ENCODE results near the gene NR1D1. TPM values are rescaled to one million over a fixed set of nuclear protein-coding genes. Genes with fewer than 3 reads are reported as not detected.
A peak's percentile ranks its signal among the peaks of the same experiment; 100 is the strongest.

NR1D1 gene
- total RNA-seq, 2 experiments from 2014 or later = 3.3 to 4.8 TPM

DNA sequence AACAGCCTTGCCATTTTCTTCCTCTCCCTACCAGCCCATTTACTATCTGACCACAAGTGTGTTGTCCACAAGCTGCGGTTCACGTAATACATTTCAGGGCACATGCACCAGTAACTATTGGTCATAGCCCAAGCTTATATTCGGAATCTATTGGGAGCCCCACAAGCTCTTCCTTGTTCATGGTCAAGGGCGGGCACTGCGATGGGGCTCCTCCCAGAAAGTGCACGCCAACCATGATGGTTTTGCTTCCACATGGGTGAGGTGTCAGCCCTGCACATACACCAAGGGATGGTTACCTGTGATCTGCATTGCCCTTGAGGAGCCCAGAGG, 25.6 kb downstream of the NR1D1 start:
- Mint-ChIP-seq H3K4me3 (no peak overlapping the region), H3K9me3 (ENCODE audit: low read depth) (no peaks in the 10 kb centered on the region), H3K4me1 (peaks cover 15% of the 10 kb centered on the region), H3K27ac (no peak overlapping the region), H3K36me3 (no peaks in the 10 kb centered on the region), H3K27me3 (no peaks in the 10 kb centered on the region)
- DNase-seq = no peak
- ATAC-seq = no peak
- CTCF ChIA-PET = interaction anchor here (0.8 to 5.5 kb wide), 29 partner anchors 10 to 232 kb away, joined by 3 to 85 read pairs (median 8); partner anchors contain the start of genes CSF3, MED24, MSL1 and NR1D1

DNA sequence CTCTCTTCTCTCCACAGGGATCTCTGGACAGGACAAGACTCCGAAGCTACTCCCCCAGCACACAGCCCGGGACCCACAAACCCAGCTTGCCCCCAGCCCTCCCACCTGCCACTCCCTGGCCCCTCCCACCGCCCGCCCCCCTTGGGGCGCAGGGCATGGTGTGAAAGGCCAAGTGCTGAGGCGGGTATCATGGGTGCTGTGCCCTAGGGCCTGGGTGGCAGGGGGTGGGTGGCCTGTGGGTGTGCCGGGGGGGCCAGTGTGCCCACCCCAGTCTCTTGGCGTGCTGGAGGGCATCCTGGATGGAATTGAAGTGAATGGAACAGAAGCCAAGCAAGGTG, 26.2 kb downstream of the NR1D1 start:
- no peak overlapping the region for H3K27ac Mint-ChIP-seq
- CTCF ChIA-PET = interaction anchor here (1.0 to 5.5 kb wide), 12 partner anchors 9 to 233 kb away, joined by 3 to 85 read pairs (median 16); partner anchors contain the start of genes CSF3, MED24, MSL1 and NR1D1
- ATAC-seq (no peak), DNase-seq (no peak)
- H3K27me3 Mint-ChIP-seq = no peaks in the 10 kb centered on the region
- H3K4me1 Mint-ChIP-seq = peaks cover 22% of the 10 kb centered on the region
- H3K9me3 Mint-ChIP-seq (ENCODE audit: low read depth) = no peaks in the 10 kb centered on the region
- H3K36me3 Mint-ChIP-seq = no peaks in the 10 kb centered on the region
- no peak overlapping the region for H3K4me3 Mint-ChIP-seq

DNA sequence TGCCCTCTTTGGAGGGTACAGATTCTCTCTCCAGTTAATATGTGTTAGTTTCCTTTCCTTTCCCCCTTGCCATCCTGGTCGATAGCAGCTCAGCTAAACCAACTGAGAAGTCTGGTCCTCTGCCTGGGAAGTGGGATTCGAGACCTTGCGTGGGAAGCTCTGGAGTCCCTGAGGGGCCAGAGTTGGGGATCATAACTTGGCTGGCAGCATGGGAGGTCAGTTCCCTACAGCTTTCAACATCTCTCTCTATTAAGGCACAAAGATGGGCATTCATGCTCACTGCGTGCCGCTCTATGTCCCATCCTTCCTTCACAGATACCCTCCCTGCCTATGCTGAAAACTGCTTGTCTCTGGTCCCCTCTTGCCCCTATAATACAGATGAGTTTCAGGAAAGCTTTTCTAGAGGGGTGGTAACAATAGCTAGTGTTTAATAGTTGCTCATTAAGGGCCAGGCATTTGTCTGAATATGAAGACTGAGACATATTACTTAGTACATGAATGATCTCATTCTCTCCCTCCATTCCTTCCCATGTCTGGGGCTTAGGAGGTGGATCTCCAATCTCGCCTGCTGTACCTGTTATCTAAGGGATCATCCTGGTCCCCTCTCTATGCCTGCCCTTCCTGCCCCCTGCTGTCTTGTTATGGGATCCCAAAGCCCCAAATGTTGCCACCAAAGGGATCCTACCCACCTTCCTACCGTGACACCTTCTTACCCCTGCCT, 26.8 kb downstream of the NR1D1 start:
- Mint-ChIP-seq H3K36me3 (no peaks in the 10 kb centered on the region), H3K4me3 (no peak overlapping the region), H3K27me3 (no peaks in the 10 kb centered on the region), H3K27ac (no peak overlapping the region), H3K4me1 (peaks cover 28% of the 10 kb centered on the region), H3K9me3 (ENCODE audit: low read depth) (no peaks in the 10 kb centered on the region)
- no peak for ATAC-seq
- CTCF ChIA-PET = interaction anchor here (0.8 to 5.5 kb wide), 11 partner anchors 9 to 95 kb away, joined by 3 to 85 read pairs (median 13); partner anchors contain the start of genes CSF3, MED24, MSL1 and THRA
- DNase-seq = no peak

DNA sequence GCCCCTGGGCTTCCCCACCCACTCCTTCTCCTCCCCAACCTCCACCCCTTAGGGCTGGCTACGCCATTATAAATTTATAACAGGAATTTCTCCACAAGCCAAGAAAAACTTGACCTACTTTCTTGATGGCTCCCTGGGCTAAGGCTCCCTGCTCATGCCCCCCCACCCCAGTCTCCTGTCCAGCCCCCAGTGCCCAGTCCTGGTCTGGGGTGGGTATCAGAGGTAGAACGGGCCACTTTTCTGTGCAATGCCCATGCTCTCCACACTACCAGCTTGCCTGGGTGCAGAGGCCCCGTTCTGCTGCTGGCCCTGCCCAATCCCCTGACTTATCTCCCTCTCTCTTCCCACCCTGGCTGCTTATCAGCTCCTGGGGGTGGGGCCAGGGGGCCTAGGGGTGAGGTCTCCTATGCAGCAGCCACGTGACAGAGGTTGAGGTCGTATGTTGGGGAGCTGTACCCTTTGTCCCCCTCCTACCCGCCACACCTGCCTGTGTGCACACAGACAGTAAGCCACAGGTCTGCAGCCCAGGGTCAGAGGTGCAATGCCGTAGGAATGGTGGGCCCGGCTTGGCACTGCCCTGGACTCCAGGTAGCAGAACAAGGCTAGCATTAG, 27.5 kb downstream of the NR1D1 start:
- Mint-ChIP-seq H3K27ac (no peak overlapping the region), H3K27me3 (no peaks in the 10 kb centered on the region), H3K9me3 (ENCODE audit: low read depth) (no peaks in the 10 kb centered on the region), H3K4me1 (peaks cover 33% of the 10 kb centered on the region), H3K36me3 (no peaks in the 10 kb centered on the region), H3K4me3 (no peak overlapping the region)
- no peak for DNase-seq
- ATAC-seq = no peak
- CTCF ChIA-PET = interaction anchor here (0.8 to 5.5 kb wide), 8 partner anchors 8 to 45 kb away, joined by 3 to 85 read pairs (median 3); partner anchors contain the start of genes MED24 and THRA

DNA sequence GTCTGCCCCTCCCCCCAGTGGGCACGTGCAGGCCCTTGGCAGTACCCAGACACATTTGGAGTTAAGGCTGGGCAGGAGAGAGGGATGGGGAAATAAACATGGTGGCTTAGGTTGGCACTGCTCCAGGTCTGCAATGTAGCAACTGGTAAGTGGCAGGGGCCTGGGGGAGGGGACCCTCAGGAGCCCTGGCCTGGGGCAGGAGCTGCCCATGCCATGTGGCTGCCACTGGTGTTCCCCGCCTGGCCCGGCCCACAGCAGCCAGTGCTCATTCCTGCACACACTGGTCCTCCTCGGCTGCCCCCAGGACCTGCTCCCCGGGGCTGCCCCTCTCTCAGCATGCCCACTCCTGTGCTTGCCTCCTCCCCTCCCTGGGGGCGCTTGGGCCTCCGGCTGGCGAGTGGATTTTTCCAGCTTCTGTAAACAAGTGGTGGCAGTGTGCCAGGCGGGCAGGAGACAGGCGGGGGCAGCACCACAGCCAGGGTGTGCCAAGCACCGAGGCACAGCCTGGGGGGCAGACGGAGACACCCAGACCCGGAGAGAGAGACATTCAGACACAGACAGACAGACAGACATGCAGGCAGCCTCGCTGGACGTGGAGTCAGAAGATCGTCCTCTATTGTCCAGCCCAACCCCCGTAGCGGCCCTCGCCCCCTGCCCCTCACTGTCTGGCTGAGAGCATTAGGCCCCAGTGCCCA, 28.2 kb downstream of the NR1D1 start:
- Mint-ChIP-seq H3K27ac (no peak overlapping the region), H3K36me3 (no peaks in the 10 kb centered on the region), H3K9me3 (ENCODE audit: low read depth) (no peaks in the 10 kb centered on the region), H3K27me3 (no peaks in the 10 kb centered on the region), H3K4me1 (peaks cover 37% of the 10 kb centered on the region), H3K4me3 (no peak overlapping the region)
- DNase-seq = no peak
- ATAC-seq = no peak
- CTCF ChIA-PET = interaction anchor here (0.8 to 5.5 kb wide), 4 partner anchors 8 to 44 kb away, joined by 3 to 85 read pairs (median 4); partner anchors contain the start of gene THRA

DNA sequence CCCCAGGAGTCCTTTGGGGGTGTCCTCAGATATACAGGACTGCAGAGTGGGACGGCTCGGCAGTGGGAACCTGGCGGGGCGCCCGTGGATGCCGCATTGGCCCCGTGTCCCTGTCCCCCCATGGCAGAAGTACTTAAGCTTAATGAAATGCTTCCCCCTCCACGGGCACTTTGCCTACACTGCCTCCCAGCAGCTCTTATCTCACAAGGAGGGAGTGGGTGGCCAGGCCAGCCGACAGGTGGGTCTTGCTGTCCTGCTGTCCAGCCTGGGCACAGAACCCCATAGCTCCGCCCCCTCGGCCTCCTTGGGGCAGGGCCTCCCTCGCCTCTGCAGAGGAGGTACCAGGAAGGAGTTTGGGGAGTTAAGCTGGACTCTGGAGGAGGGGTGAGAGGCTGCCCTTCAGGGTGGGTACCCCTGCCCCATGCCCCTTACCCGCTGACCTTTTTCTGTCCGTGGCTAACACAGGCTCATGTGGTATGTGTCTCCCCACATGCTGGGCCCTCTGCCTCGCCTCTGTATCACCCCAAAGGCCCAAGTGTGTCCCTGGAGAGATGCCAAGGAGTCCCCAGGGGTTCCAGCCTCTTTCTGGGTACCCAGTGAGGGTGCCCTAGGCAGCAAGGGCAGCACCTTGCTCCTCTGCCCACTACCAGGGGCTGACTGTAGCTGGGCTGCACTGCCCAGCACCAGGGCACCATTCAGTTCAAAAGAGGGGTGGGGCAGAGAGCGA, 28.9 kb downstream of the NR1D1 start:
- Mint-ChIP-seq H3K27me3 (no peaks in the 10 kb centered on the region), H3K9me3 (ENCODE audit: low read depth) (no peaks in the 10 kb centered on the region), H3K4me3 (no peak overlapping the region), H3K27ac (no peak overlapping the region), H3K4me1 (peaks cover 37% of the 10 kb centered on the region), H3K36me3 (no peaks in the 10 kb centered on the region)
- ATAC-seq (no peak), DNase-seq (no peak)
- CTCF ChIA-PET = interaction anchor here (0.8 to 5.5 kb wide), 5 partner anchors 7 to 44 kb away, joined by 3 to 85 read pairs (median 4); partner anchors contain the start of gene THRA

DNA sequence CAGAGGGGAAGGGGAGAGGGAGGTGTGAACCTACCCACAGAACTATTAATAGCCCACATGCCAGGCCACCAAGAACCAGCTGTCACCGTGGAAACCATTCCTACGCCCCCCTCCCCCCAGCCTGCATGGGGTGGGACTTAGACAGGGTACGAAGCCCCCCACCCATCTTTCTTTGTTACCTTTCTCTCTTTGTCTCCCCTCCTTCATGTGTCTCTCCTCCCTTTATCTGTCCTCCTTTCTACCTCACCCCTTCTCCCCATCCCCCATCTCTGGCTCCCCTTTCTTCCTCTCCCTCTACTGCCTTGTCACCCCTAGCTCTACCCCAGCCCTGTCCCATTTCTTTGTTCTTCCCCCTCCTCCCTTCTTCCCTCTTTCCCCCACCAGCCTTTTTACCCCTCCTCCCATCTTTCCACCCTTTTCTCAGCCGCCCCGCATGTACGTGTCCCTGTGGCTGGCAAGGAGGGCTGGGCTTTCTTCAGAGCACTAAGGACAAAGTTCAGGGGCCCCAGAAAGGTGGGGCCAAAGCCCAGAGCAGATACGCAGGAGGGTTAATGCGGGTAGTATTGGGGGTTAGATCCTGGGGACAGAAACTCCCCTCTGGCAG, 29.6 kb downstream of the NR1D1 start:
- Mint-ChIP-seq H3K4me3 (no peak overlapping the region), H3K27ac (no peak overlapping the region), H3K9me3 (ENCODE audit: low read depth) (no peaks in the 10 kb centered on the region), H3K4me1 (peaks cover 34% of the 10 kb centered on the region), H3K36me3 (no peaks in the 10 kb centered on the region), H3K27me3 (no peaks in the 10 kb centered on the region)
- no peak for DNase-seq
- CTCF ChIA-PET = interaction anchor here (1.2 to 3.3 kb wide), 4 partner anchors 15 to 43 kb away, joined by 4 to 20 read pairs (median 10); partner anchors contain the start of gene MED24
- ATAC-seq = no peak

DNA sequence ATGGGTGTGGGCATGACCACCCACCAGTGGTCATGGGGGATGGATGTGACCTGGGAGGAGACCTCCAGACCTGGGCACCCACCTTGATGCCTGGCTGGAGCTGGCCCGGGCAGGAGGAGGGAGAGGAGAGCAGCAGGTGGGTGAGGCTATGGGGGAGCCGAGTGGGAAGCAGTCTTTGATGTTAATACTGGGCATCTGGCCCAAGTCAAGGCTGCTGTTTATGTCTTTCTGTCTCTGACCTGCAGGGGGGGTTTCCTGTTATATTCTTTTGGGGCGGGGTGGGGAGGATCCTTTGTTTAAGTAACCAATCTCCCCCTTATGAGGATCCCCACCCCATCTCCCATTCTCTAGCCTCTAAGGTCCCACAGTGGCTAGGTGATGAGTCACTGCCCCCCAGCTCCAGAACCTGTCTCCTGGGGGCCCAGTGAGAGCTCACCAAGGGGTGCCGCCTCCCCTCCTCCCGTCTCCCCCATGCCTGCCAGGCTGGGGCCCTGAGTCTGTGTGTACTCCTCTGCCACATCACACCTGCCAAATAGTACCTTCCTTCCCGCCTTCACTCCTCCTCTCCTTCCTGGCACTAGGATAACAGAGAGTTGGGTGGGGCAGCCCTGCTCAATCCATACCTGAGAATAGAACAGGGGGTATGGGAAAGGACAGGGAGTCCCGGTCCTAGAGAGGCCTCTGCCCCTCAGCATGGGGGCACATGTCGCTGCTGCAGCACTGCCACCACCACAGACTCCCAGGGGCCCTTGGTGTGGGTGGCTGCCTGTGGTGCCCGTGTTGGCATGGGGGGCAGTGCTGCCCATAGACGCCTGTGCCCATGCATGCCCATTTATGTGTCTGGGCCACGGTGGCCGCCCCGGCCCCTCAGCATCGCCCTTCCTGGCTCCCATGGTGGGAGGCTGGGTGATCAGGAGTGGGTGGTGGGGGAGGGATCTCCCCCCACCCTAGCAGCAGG, 30.4 kb downstream of the NR1D1 start:
- peak; percentile 52 for ATAC-seq
- Mint-ChIP-seq H3K27me3 (no peaks in the 10 kb centered on the region), H3K27ac (peak overlapping the region; percentile 89), H3K4me1 (peaks cover 29% of the 10 kb centered on the region), H3K36me3 (no peaks in the 10 kb centered on the region), H3K4me3 (no peak overlapping the region), H3K9me3 (ENCODE audit: low read depth) (no peaks in the 10 kb centered on the region)
- DNase-seq = peak; percentile 57
- CTCF ChIA-PET = interaction anchor here (0.9 to 3.3 kb wide), 14 partner anchors 8 to 112 kb away, joined by 3 to 20 read pairs (median 4); partner anchors contain the start of genes CSF3 and MED24

DNA sequence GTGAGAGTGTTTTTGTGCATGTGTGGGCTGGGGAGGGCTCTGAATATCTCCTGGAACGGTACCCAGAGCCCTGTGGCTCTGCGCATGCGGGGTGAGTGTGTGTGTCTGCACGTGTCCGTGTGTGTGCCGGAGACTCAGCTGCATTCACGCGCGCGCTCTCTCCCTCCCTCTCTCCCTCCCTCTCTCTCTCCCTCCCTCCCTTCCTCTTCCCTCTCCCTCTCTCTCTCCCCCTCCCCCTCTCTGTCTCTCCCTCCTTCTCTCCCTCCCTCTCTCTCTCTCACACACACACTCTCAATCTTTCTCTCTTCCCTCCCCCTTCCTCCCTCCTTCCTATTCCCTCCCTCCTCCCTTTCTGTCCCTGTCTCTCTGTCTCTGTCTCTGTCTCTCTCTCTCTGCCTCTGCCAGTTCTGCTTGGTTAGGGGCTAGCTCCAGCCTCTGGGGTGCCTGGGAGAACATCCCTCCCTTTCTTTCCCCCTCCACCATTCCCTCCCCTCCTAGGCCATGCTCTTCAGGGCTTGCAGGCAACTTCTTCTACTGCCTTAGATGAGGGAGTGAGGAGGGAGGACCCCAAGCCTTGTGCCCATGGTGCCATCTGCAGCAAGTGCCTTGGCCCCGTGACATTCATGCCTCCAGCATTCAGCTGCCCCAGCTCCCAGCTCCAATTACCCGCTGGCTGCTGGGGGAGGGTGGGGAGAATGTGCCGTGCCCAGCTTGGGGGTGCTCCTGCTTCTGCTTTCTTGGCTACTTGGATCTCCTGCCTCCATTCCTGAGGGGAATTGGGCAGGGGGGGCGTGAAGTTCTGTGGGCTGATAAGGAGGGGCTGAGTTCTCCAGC, 31.3 kb downstream of the NR1D1 start:
- peak overlapping the region; percentile 89 for H3K27ac Mint-ChIP-seq
- H3K4me3 Mint-ChIP-seq = peak overlapping the region; percentile 81
- H3K9me3 Mint-ChIP-seq (ENCODE audit: low read depth) = no peaks in the 10 kb centered on the region
- H3K36me3 Mint-ChIP-seq = no peaks in the 10 kb centered on the region
- DNase-seq (peak; percentile 84), ATAC-seq (peak; percentile 83)
- peaks cover 1% of the 10 kb centered on the region for H3K27me3 Mint-ChIP-seq
- CTCF ChIA-PET = interaction anchor here (0.6 to 3.3 kb wide), 18 partner anchors 9 to 111 kb away, joined by 3 to 20 read pairs (median 4); partner anchors contain the start of genes CSF3 and MED24
- peaks cover 33% of the 10 kb centered on the region for H3K4me1 Mint-ChIP-seq

DNA sequence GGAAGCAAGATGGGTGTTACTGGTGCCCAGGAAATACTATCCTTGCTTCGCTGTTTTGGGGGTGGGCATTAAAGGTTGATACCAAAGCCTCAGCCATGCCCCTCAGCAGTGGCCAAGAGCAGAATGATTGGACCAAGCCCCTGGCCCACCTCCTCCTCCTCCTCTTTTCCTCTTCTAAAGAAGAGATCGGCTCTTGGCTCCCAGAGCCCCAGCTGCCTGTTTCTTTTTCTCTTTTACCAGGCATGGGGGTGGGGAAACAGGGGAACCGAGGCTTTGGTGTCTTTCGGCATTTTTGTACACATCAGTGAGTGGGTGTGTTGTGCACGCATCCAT, 31.8 kb downstream of the NR1D1 start:
- Mint-ChIP-seq H3K36me3 (no peaks in the 10 kb centered on the region), H3K4me1 (peaks cover 37% of the 10 kb centered on the region), H3K27ac (peak overlapping the region; percentile 89), H3K9me3 (ENCODE audit: low read depth) (no peaks in the 10 kb centered on the region), H3K27me3 (peaks cover 5% of the 10 kb centered on the region), H3K4me3 (peak overlapping the region; percentile 81)
- CTCF ChIA-PET = interaction anchor here (0.6 to 3.3 kb wide), 7 partner anchors 10 to 44 kb away, joined by 3 to 20 read pairs (median 5); partner anchors contain the start of gene MED24
- ATAC-seq (peak; percentile 35), DNase-seq (no peak)

DNA sequence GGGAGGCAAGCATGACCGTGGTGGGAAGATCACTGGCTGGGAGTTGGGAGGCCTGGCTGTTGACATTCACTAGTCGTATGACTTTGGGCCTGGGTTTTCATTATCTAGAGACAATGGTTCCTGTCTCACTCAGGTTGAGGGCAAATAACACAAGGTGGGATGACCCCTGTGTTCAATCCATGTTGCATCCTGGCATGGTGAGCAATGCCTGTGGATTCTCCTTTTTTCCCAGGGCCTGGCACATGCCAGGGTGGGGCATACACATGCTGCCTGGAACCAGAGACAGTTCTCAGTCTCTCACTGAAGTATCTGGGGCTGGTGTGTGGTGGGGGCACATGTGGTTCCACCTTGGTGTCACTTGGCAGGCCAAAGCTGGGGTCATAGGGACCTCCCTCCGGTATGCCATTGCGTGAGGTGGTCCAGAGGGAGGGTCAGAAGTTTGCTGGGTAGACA, 32.2 kb downstream of the NR1D1 start:
- H3K4me3 Mint-ChIP-seq = peak overlapping the region; percentile 81

More for the DNA sequence above, 32.2 kb downstream of the NR1D1 start:
- DNase-seq (no peak), ATAC-seq (no peak)
- Mint-ChIP-seq H3K27me3 (peaks cover 5% of the 10 kb centered on the region), H3K36me3 (no peaks in the 10 kb centered on the region), H3K4me1 (peaks cover 39% of the 10 kb centered on the region), H3K9me3 (ENCODE audit: low read depth) (no peaks in the 10 kb centered on the region), H3K27ac (peak overlapping the region; percentile 89)
- CTCF ChIA-PET = interaction anchor here (0.6 to 7.0 kb wide), 8 partner anchors 6 to 45 kb away, joined by 3 to 85 read pairs (median 5); partner anchors contain the start of gene MED24
